Measurements from ENCODE around the gene IKZF1.

The IKZF1 gene

GRCh38 chr7:50409856-50410745 lies 105.6 kb downstream of the IKZF1 start:
- H3K4me3 ChIP-seq (replicated peaks; ENCODE audit: insufficient read depth, low read length): no peak overlapping the region
- H3K27ac ChIP-seq (replicated peaks): peak overlapping the region; percentile 44
- TF ChIP-seq SPI1 (IDR thresholded peaks at IDR 0.05; ENCODE audit: borderline replicate concordance, low read depth) (peak; percentile 59; the same call in 1 of the 2 replicates), POLR2AphosphoS5 (IDR thresholded peaks at IDR 0.05; ENCODE audit: low read depth) (peak; percentile 54)
- TF ChIP-seq, protein P1, sequence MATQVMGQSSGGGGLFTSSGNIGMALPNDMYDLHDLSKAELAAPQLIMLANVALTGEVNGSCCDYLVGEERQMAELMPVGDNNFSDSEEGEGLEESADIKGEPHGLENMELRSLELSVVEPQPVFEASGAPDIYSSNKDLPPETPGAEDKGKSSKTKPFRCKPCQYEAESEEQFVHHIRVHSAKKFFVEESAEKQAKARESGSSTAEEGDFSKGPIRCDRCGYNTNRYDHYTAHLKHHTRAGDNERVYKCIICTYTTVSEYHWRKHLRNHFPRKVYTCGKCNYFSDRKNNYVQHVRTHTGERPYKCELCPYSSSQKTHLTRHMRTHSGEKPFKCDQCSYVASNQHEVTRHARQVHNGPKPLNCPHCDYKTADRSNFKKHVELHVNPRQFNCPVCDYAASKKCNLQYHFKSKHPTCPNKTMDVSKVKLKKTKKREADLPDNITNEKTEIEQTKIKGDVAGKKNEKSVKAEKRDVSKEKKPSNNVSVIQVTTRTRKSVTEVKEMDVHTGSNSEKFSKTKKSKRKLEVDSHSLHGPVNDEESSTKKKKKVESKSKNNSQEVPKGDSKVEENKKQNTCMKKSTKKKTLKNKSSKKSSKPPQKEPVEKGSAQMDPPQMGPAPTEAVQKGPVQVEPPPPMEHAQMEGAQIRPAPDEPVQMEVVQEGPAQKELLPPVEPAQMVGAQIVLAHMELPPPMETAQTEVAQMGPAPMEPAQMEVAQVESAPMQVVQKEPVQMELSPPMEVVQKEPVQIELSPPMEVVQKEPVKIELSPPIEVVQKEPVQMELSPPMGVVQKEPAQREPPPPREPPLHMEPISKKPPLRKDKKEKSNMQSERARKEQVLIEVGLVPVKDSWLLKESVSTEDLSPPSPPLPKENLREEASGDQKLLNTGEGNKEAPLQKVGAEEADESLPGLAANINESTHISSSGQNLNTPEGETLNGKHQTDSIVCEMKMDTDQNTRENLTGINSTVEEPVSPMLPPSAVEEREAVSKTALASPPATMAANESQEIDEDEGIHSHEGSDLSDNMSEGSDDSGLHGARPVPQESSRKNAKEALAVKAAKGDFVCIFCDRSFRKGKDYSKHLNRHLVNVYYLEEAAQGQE (IDR thresholded peaks at IDR 0.05; ENCODE audit: insufficient replicate concordance, low read depth): no peak
- no peaks in the 10 kb centered on the region for H3K27me3 ChIP-seq (ENCODE audit: insufficient read depth, poor library complexity, severe bottlenecking)
- DNase-seq (ENCODE audit: low read depth in 1 of 2, low spot score in 1 of 2): peak; percentile 52 to 78

- no peak for DNase-seq (ENCODE audit: low read depth in 1 of 2, low spot score in 1 of 2)
Observed at GRCh38 chr7:50411332-50411731, 106.8 kb downstream of the IKZF1 start.

DNA sequence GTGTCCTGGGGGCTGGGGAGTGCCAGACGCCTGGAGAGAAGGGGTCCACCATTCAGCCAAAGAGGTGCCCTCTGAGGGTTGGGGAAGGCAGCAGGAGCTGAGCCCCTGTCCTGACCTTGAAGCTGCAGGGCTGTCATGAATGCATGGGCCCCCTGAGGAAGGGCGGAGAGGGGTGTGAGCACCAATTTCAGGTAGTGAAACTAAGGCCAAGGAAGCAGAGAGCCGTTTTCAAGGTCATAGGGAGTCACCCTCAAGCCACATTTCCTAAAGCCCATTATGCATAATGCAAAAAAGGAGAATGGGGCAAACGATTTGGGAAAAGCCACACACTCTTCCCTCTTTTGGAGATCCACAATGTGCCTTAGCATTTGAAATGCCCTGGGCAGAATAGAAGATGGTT lies 108.5 kb downstream of the IKZF1 start:
- no peaks in the 10 kb centered on the region for H3K27me3 ChIP-seq (ENCODE audit: insufficient read depth, poor library complexity, severe bottlenecking)
- no peak overlapping the region for H3K4me3 ChIP-seq (replicated peaks; ENCODE audit: insufficient read depth, low read length)
- TF ChIP-seq, protein P1 (IDR thresholded peaks at IDR 0.05; ENCODE audit: insufficient replicate concordance, low read depth): no peak
- TF ChIP-seq SPI1 (IDR thresholded peaks at IDR 0.05; ENCODE audit: borderline replicate concordance, low read depth): no peak
- TF ChIP-seq, protein P2, sequence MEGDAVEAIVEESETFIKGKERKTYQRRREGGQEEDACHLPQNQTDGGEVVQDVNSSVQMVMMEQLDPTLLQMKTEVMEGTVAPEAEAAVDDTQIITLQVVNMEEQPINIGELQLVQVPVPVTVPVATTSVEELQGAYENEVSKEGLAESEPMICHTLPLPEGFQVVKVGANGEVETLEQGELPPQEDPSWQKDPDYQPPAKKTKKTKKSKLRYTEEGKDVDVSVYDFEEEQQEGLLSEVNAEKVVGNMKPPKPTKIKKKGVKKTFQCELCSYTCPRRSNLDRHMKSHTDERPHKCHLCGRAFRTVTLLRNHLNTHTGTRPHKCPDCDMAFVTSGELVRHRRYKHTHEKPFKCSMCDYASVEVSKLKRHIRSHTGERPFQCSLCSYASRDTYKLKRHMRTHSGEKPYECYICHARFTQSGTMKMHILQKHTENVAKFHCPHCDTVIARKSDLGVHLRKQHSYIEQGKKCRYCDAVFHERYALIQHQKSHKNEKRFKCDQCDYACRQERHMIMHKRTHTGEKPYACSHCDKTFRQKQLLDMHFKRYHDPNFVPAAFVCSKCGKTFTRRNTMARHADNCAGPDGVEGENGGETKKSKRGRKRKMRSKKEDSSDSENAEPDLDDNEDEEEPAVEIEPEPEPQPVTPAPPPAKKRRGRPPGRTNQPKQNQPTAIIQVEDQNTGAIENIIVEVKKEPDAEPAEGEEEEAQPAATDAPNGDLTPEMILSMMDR (IDR thresholded peaks at IDR 0.05; ENCODE audit: insufficient read depth, low read length): no peak
- TF ChIP-seq GABPA (IDR thresholded peaks at IDR 0.05; ENCODE audit: low read depth): no peak
- TF ChIP-seq POLR2AphosphoS5 (IDR thresholded peaks at IDR 0.05; ENCODE audit: low read depth): no peak
- H3K27ac ChIP-seq (replicated peaks): no peak overlapping the region
- no peak for DNase-seq (ENCODE audit: low read depth in 1 of 2, low spot score in 1 of 2)

More at GRCh38 chr7:50411332-50411731, 106.8 kb downstream of the IKZF1 start:
- no peaks in the 10 kb centered on the region for H3K27me3 ChIP-seq (ENCODE audit: insufficient read depth, poor library complexity, severe bottlenecking)
- H3K27ac ChIP-seq (replicated peaks): no peak overlapping the region
- TF ChIP-seq, protein P1 (IDR thresholded peaks at IDR 0.05; ENCODE audit: insufficient replicate concordance, low read depth): no peak
- TF ChIP-seq GABPA (IDR thresholded peaks at IDR 0.05; ENCODE audit: low read depth) (no peak), SPI1 (IDR thresholded peaks at IDR 0.05; ENCODE audit: borderline replicate concordance, low read depth) (no peak), POLR2AphosphoS5 (IDR thresholded peaks at IDR 0.05; ENCODE audit: low read depth) (no peak)
- TF ChIP-seq, protein P2 (IDR thresholded peaks at IDR 0.05; ENCODE audit: insufficient read depth, low read length): no peak
- H3K4me3 ChIP-seq (replicated peaks; ENCODE audit: insufficient read depth, low read length): no peak overlapping the region
